COR-L47 (cell line): Measurements from ENCODE around the gene CASP7.

Experiments
- DNase-seq: peaks from one replicate; lab custom pipeline; 2025; lab: John Stamatoyannopoulos, UW

The CASP7 gene

GRCh38 chr10:113666682-113667252, 12.9 kb upstream of the CASP7 start:
- no peak for DNase-seq

- no peak for DNase-seq
Observed at GRCh38 chr10:113680190-113681111, 739 bp downstream of the CASP7 start.

GRCh38 chr10:113681533-113682470, 2.1 kb downstream of the CASP7 start:
- DNase-seq = no peak

GRCh38 chr10:113683300-113683699, 3.6 kb downstream of the CASP7 start:
- no peak for DNase-seq

GRCh38 chr10:113686028-113686427, 6.3 kb downstream of the CASP7 start:
- DNase-seq = no peak

GRCh38 chr10:113687037-113687436, 7.3 kb downstream of the CASP7 start:
- no peak for DNase-seq

- DNase-seq = no peak
Observed at GRCh38 chr10:113689057-113689456, 9.3 kb downstream of the CASP7 start.

GRCh38 chr10:113689574-113689973, 9.9 kb downstream of the CASP7 start:
- no peak for DNase-seq

GRCh38 chr10:113690749-113691148, 11.0 kb downstream of the CASP7 start:
- DNase-seq = no peak

- no peak for DNase-seq
Observed at GRCh38 chr10:113691381-113691780, 11.7 kb downstream of the CASP7 start.

- no peak for DNase-seq
Observed at GRCh38 chr10:113692271-113692670, 12.6 kb downstream of the CASP7 start.

- DNase-seq = no peak
Observed at GRCh38 chr10:113693348-113693747, 13.6 kb downstream of the CASP7 start.

- DNase-seq = no peak
Observed at GRCh38 chr10:113695691-113696090, 16.0 kb downstream of the CASP7 start.

- no peak for DNase-seq
Observed at GRCh38 chr10:113697595-113697994, 17.9 kb downstream of the CASP7 start.

GRCh38 chr10:113704637-113705343, 25.1 kb downstream of the CASP7 start:
- no peak for DNase-seq

- no peak for DNase-seq
Observed at GRCh38 chr10:113705344-113705652, 25.6 kb downstream of the CASP7 start.

- DNase-seq = no peak
Observed at GRCh38 chr10:113706623-113707022, 26.9 kb downstream of the CASP7 start.

GRCh38 chr10:113708640-113709039, 28.9 kb downstream of the CASP7 start:
- DNase-seq = no peak

- peak; percentile 41 for DNase-seq
Observed at GRCh38 chr10:113709221-113709838, 29.6 kb downstream of the CASP7 start.

- DNase-seq = no peak
Observed at GRCh38 chr10:113711142-113711541, 31.4 kb downstream of the CASP7 start.

- no peak for DNase-seq
Observed at GRCh38 chr10:113712024-113712423, 32.3 kb downstream of the CASP7 start.
